ENCODE results near the gene TTLL9.

- TF ChIP-seq POLR2A (IDR thresholded peaks at IDR 0.05): no peak
- TF ChIP-seq CTCF (IDR thresholded peaks at IDR 0.05): no peak
Measured at GRCh38 chr20:31975874-31976273, 105.4 kb downstream of the TTLL9 start.

All from upper lobe of left lung (tissue), 4 donors.